HG02678 (cell line): Measurements from ENCODE around the gene SULT1E1.
"Not testable (repeated sequence)": the region's sequence is repeated elsewhere in the genome, so short reads cannot be mapped to it uniquely, and the experiment has no call there.

Experiments used
- ATAC-seq: cut with Tn5 transposase; IDR thresholded peaks from one replicate; pipeline ENCODE4 v1.9.1; 2021; ENCODE audit warnings: mild to moderate bottlenecking, moderate library complexity; ENCODE audit not compliant: unreplicated experiment

The SULT1E1 gene

GRCh38 chr4:69843932-69844331, 16.0 kb downstream of the SULT1E1 start:
- ATAC-seq = no peak

GRCh38 chr4:69843301-69843700, 16.6 kb downstream of the SULT1E1 start:
- ATAC-seq = no peak

GRCh38 chr4:69838977-69839376, 21.0 kb downstream of the SULT1E1 start:
- no peak for ATAC-seq

GRCh38 chr4:69836287-69836686, 23.7 kb downstream of the SULT1E1 start:
- no peak for ATAC-seq

GRCh38 chr4:69835766-69836165, 24.2 kb downstream of the SULT1E1 start:
- no peak for ATAC-seq

GRCh38 chr4:69833251-69833650, 26.7 kb downstream of the SULT1E1 start:
- ATAC-seq = no peak

GRCh38 chr4:69832326-69833030, 27.5 kb downstream of the SULT1E1 start:
- ATAC-seq = peak; percentile 41

GRCh38 chr4:69831646-69832325, 28.2 kb downstream of the SULT1E1 start:
- ATAC-seq = peak; percentile 93

GRCh38 chr4:69831270-69831627, 28.7 kb downstream of the SULT1E1 start:
- no peak for ATAC-seq

GRCh38 chr4:69830560-69831269, 29.2 kb downstream of the SULT1E1 start:
- peak; percentile 31 for ATAC-seq

GRCh38 chr4:69830192-69830559, 29.8 kb downstream of the SULT1E1 start:
- ATAC-seq = no peak

- no peak for ATAC-seq
Measured at GRCh38 chr4:69829678-69830077, 30.3 kb downstream of the SULT1E1 start.

GRCh38 chr4:69828828-69829227, 31.1 kb downstream of the SULT1E1 start:
- ATAC-seq = no peak

GRCh38 chr4:69825056-69825455, 34.9 kb downstream of the SULT1E1 start:
- not testable (repeated sequence) for ATAC-seq

GRCh38 chr4:69823481-69824186, 36.3 kb downstream of the SULT1E1 start:
- ATAC-seq = peak; percentile 97

- ATAC-seq = peak; percentile 14
Measured at GRCh38 chr4:69823048-69823447, 36.9 kb downstream of the SULT1E1 start.

GRCh38 chr4:69822198-69822597, 37.7 kb downstream of the SULT1E1 start:
- ATAC-seq = no peak

- ATAC-seq = no peak
Measured at GRCh38 chr4:69818060-69818639, 41.8 kb downstream of the SULT1E1 start.

GRCh38 chr4:69816236-69816635, 43.7 kb downstream of the SULT1E1 start:
- no peak for ATAC-seq

- ATAC-seq = no peak
Measured at GRCh38 chr4:69813628-69814027, 46.3 kb downstream of the SULT1E1 start.

GRCh38 chr4:69811166-69811565, 48.8 kb downstream of the SULT1E1 start:
- no peak for ATAC-seq
